GM21786 (cell line): ENCODE measurements around the gene ZNF701.
"Not testable (repeated sequence)": the region's sequence is repeated elsewhere in the genome, so short reads cannot be mapped to it uniquely, and the experiment has no call there.

Source experiments
- ATAC-seq: cut with Tn5 transposase; IDR thresholded peaks from one replicate; pipeline ENCODE4 v1.9.1; 2021; ENCODE audit not compliant: unreplicated experiment

The ZNF701 gene

DNA sequence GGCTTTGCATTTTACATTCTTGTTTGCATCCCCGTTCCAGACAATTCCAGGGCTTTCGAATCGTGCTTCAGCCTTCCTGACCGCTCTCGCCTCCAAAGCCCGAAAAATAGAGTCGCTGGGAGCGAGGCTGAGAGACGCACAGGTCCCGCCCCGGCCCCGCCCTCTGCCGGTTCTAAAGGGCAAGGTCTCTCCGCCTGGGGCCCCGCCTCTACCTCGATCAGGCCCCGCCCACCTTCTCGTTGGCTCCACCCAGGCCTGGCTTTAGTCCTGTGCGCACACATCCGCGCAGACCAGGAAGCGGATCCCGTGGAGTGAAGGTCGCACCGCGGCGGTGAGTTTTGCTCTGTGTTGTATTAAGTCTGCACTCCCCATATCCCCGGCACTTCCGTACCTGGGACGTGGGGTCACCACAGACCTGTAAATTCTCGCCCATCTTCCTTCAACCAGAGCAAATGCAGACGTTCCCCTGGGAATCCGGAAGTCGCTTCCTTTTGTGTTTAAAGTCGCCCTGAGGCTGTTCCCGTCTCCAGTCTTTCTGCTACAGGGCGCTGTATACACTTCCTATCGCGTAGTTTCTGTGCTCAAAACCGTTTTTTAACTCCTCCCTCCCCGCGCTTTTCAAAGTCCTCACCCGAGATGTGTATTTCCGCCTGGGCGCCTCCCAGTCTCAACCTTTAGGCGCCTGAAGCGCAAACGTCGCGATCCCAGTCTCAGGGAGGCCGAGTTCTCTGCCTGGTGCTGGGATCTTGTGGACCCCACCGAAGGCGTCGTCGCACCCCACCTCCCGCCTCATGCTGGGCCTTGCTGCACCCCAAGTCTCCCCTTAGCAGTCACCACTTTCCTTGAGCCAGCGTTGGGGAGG, at the start of gene ZNF701:
Gene ZNF701 (plus strand): TSS at position 288 of the 862 bp plus-strand sequence. CDS start 3,861 bp downstream, outside the sequence.
- ATAC-seq: peak; percentile 95

DNA sequence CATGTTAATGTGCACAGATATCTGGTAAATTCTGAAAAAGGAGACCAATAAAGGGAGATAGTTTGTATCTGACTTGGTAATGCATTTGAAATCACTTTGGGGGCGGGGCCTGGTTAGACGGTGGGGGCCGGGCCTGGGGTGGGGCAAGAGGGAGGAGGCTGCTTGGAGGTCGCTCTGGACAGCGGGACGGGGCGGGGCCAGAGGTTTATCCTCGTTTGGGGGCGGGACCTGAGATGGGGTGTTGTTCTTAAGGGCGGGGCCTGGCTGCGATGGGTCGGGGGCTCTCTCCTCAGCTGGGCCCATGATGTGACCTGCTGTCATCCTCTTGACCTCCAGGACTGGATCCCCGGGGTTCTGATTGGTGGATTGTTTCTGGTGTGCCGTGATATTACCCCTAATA, 47.5 kb upstream of the ZNF701 start:
- ATAC-seq: no peak

DNA sequence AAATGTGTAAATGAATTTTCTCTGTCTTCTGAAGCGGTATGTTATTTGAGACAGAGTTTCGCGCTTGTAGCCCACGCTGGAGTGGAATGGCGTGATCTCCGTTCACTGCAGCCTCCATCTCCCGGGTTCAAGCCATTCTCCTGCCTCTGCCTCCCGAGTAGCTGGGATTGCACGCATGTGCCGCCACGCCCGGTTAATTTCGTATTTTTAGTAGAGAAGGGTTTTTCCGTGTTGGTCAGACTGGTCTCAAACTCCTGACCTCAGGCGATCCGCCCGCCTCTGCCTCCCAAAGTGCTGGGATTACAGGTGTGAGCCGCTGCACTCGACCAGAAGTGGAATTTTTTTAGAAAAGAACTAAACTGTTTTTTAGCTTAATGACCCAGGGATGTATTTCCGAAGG, 46.0 kb upstream of the ZNF701 start:
- no peak for ATAC-seq

DNA sequence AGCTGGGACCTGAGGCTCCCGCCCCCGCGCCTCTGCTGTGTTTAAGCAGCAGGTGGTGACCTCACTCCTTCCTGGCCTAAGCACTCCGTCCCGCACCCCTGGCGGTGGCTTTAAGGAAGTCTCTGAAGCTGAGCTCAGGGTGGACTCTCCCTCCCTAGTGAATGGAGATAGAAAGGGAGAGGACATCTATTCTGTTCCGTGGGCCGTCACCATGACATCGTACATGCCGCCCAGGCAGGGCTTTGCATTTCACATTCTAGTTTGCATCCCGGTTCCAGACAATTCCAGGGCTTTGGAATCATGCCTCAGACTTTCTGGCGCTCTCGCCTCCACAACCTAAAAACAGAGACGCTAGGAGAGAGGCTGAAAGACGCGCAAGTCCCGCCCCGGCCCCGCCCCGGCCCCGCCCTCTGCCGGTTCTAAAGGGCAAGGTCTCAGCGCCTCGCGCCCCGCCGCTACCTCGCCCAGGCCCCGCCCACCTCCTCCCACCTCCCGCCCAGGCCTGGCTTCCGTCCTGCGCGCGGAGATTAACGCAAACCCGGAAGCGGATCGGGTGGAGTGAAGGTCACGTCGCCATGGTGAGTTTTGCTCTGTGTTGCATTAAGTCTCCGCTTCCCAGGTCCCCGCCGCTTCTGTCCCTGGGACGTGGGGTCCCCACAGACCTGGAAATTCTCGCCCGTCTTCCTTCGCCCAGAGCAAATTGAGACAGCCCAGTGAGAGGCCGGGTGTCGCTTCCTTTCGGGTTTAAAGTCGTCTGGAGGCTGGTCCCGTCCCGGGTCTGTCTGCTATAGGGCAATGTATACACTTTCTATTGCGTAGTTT, 42.7 kb upstream of the ZNF701 start, which contains the start of gene ZNF808:
Gene ZNF808 (plus strand): TSS at position 535 of the 822 bp plus-strand sequence. CDS start 15,617 bp downstream, outside the sequence.
- peak; percentile 83 for ATAC-seq

DNA sequence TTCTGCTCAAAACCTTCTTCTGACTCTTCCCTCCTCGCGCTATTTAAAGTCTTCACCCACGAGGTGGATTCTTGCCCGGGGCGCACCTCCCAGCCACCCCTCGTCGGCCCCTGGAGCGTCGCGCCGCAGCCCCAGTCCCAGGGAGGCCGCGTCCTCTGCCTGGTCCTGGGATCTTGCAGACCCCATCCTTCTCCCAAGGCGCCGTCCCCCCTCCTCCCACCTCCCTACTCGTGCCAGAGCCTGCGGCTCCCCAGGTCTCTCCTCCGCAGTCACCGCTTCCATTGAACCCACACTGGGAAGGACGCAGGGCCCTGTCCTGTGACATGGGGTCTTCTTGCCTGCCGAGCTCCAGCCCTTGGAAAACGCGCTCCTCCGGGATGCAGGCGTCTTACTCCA, 42.1 kb upstream of the ZNF701 start:
- ATAC-seq: peak; percentile 8

DNA sequence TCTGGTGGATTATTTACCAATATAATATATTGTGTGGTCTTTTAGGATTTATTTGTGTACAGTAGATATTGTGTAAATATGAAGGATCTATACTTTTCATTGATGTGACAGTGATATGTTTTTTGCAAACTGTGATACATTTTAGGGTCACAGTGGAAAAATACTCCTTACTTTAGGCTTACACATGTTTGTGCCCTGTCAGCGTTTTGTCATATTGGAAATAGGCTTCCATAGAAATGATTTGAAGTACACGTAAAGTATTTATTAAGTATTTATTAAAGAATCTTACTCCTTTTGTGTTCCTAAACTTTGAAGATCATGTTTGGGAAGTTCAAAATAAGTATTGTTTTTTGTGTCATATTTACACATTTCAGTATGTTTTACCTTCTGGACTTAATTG, 37.6 kb upstream of the ZNF701 start:
- ATAC-seq: no peak

DNA sequence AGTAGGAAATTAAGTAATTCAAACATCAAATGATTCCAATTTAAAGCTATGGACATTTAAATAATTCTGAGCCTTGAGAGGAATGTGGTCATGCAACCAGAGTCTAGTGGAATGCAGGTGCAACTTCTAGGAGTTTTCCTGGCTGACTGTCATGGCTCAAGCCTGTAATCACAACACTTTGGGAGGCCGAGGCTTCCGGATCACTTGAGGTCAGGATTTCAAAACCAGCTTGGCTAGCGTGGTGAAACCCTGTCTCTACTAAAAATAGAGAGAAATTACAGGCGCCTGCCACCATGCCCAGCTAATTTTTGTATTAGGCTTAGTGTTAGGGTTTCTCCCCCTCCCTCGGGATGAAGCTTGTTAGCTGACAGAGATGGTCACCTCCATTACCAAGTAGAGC, 36.2 kb upstream of the ZNF701 start:
- no peak for ATAC-seq

DNA sequence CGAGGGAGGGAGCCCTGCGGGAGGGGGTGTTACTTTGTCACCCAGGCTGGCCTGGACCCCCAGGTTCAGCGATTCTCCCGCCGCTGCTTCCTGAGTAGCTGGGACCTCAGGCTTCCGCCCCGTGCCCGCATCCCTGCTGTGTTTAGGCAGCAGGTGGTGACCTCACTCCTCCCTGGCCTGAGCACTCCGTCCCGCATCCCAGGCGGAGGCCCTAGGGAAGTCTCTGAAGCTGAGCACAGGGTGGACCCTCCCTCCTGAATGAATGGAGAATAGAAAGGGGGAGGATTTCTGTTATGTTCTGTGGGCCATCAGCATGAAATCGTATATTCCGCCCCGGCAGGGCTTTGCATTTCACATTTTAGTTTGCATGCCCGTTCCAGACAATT, 34.7 kb upstream of the ZNF701 start:
- ATAC-seq: not testable (repeated sequence)

DNA sequence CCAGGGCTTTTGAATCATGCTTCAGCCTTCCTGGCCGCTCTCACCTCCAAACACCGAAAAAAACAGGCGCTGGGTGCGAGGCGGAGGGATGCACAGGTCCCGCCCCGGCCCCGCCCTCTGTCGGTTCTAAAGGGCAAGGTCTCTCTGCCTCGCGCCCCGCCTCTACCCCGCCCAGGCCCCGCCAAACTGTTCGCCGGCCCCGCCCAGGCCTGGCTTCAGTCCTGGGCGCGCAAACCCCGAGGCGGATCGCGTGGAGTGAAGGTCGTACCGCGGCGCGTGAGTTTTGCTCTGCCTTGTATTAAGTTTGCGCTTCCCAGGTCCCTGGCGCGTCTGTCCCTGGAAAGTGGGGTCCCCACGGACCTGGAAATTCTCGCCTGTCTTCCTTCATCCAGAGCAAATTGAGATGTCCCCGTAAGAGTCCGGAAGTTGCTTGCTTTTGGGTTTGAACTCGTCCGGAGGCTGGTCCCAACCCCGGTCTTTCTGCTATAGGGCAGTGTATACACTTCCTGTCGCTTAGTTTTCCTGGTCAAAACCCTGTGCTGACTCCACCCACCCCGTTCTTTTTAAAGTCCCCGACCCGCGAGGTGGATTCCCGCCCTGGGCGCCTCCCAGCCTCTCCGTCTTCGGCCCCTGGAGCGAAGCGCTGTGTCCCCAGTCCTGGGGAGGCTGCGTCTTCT, 34.2 kb upstream of the ZNF701 start:
- peak; percentile 85 for ATAC-seq

DNA sequence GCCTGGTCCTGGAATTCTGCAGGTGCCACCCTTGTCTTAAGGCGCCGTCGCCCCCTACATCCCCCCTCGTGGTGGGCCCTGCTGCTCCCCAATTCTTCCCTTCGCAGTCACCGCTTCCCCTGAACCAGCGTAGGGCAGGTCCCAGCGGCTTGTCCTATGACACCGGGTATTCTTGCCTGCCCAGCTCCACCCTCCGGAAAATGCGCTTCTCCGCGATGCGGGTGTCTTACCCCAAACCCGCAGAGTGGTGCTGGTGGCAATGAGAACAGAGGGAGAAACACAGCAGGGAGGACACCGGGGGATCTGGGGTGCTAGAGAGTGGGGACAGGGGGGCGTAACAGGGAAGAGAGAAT, 33.7 kb upstream of the ZNF701 start:
- ATAC-seq: no peak

DNA sequence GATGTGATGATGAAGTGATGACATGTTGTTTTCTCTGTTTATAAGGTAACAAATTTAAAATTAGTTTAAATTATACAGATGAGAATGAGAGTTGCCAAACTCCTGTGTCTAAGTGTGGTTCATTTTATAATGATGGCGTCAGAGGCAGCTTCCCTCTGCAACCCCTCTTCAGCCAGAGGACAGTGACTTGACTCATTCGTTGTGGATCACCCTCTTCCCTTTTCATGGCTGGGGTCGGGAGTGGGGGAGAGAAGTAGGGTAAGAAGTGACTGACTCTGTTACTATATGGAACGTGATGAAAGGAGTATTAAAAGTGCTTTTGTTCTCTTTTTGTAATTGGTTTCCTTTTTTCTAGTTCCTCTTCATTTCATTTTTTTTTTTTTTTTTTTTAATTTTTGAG, 31.3 kb upstream of the ZNF701 start:
- ATAC-seq: not testable (repeated sequence)

DNA sequence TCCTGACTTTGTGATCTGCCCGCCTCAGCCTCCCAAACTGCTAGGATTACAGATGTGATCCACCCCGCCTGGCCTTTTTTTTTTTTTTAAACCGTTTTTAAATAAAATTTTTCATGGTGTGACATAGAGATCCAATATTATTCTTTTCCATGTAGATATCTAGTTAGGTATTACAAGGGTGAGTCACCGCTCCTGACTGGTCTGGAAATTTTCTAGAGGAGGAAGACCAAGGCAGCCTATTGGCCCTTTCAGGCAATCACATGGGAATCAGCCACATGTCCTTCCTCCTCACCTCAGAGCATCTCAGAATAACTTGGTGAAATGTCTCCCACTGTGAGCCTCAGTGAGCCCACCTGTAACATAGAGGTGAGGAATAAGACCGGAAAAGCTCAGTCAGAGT, 28.9 kb upstream of the ZNF701 start:
- not testable (repeated sequence) for ATAC-seq

DNA sequence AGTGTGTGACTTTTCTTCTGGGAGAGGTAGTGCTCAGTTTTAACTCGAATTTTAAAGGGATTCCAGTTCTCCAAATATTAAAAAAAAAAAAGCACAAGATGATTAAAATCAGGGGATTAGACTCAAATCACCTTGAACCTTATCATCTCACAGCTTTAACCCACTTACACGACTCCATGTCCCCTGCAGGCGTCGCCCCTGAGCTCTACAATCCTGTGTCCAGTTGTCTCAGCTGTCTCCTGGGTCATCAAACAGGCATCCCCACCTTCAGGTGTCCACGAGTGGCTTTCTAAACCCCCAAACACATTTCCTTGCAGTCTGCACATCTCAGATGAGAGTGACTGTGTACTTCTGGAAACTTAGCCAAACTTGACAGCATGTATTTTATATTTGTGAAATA, 28.5 kb upstream of the ZNF701 start:
- no peak for ATAC-seq

DNA sequence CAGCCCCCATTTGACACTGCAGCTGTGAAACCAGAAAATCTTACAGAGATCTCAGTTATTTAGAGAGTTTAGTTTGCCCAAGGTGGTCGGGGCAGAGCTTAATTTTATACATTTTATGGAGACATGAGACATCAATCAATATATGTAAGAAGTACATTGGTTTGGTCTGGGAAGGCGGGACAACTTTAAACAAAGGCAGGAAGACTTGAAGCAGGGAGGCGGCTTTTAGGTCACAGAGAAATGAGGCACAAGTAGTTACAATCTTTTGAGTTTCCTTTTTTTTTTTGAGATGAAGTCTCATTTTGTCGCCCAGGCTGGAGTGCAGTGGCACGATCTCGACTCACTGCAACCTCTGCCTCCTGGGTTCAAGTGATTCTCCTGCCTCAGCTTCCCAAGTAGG, 27.5 kb upstream of the ZNF701 start:
- ATAC-seq: not testable (repeated sequence)

DNA sequence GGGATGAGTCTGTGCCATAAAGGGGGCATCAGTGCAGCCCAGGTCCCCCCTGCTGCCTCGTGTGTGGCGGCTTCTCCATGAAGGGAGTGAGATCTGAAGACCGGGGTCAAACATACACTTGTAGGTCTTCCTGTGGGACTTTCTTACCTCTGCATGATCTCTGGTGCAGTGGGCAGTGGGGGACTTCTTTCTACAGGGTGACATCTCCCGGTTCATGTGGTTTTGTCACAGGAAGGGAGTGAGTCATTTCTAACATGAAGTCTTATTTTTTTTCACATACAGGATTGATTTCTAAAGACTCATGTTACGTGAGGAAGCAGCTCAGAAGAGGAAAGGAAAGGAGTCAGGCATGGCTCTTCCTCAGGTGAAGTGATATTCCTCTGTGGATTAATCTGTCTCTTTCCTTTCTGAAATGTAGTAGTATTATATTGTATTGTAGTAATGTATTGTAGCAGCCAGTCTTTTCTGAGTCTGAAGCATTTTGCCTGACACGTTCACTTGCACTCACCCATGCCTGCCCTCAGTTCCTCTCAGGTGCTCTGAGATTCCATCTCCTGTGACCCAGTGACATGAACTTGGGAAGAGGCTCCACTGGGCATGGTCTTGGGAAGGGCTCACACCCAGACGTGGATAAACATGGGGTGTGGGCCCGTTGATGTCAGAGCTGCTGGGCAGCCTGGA, 27.0 kb upstream of the ZNF701 start:
- ATAC-seq: peak; percentile 45

DNA sequence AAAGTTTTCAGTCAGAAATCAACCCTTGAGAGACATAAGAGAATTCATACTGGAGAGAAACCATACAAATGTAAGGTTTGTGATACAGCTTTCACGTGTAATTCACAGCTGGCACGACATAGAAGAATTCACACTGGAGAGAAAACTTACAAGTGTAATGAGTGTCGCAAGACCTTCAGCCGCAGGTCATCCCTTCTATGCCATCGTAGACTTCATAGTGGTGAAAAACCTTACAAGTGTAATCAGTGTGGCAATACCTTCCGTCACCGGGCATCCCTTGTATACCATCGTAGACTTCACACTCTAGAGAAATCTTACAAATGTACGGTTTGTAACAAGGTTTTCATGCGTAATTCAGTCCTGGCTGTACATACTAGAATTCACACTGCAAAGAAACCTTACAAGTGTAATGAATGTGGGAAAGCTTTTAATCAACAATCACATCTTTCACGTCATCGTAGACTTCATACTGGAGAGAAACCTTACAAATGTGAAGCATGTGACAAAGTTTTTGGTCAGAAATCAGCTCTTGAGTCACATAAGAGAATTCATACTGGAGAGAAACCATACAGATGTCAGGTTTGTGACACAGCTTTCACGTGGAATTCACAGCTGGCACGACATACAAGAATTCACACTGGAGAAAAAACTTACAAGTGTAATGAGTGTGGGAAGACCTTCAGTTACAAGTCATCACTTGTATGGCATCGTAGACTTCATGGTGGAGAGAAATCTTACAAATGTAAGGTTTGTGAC, 15.7 kb upstream of the ZNF701 start:
- ATAC-seq: no peak

DNA sequence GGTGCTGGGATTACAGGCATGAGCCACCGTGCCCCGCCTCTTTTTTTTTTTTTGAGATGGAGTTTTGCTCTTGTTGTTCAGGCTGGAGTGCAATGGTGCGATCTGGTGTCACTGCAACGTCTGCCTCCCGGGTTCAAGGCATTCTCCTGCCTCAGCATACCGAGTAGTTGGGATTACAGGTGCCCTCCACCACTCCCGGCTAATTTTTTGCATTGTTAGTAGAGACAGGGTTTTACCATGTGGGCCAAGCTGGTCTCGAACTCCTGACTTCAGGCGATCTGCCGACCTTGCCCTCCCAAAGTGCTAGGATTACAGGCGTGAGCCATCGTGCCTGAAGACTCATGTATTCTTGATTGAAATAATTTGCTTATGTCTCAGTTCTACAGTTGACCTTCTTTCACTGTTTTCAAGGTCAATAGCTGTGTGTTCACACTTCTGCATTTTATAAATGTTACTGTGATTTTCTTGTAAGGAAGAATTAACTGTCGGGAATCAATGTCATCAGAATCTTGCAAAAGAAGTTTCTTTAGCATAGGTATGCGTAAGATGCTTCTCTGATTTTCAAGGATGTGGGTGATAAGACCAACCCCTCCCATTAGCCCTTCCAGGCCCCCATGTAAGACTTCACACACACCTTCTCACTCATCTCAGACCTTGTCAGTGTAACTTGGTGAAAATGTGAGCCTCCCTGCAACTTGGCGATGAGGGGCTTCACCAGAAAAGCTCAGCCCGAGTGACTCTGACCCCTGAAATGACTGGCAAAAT, 12.7 kb upstream of the ZNF701 start:
- ATAC-seq: no peak

DNA sequence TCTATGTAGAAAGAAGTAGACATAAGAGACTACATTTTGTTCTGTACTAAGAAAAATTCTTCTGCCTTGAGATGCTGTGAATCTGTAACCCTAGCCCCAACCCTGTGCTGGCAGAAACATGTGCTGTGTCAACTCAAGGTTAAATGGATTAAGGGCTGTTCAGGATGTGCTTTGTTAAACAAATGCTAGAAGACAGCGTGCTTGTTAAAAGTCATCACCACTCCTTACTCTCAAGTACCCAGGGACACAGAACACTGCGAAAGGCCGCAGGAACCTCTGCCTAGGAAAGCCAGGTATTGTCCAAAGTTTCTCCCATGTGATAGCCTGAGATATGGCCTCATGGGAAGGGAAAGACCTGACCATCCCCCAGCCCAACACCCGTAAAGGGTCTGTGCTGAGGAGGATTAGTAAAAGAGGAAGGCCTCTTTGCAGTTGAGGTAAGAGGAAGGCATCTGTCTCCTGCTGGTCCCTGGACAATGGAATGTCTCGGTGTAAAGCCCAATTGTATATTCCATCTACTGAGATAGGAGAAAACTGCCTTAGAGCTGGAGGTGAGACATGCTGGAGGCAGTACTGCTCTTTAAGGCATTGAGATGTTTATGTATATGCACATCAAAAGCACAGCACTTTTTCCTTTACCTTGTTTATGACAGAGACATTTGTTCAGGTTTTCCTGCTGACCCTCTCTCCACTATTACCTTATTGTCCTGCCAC, 11.2 kb upstream of the ZNF701 start:
- ATAC-seq: not testable (repeated sequence)

DNA sequence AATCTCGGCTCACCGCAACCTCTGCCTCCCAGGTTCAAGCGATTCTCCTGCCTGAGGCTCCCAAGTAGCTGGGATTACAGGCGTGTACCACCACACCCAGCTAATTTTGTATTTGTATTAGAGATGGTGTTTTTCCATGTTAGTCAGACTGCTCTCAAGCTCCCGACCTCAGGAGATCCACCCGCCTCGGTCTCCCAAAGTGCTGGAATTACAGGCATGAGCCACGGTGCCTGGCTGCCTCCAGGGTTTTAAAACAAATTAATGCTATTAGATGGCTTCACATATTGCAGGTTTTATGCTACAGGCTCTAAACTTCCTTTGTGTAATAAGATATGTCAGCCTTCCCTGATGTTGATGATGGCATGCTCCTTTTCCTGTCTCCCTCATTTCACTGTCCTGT, 8.5 kb upstream of the ZNF701 start:
- not testable (repeated sequence) for ATAC-seq
